KOPT-K1 (cell line): ENCODE measurements around the gene ECSCR.
"Not testable (repeated sequence)": the region's sequence is repeated elsewhere in the genome, so short reads cannot be mapped to it uniquely, and the experiment has no call there.

ENCODE experiments used
- H3K27ac ChIP-seq: fragments of 200-600 bp; sonication (generic); 2 replicates; pipeline ENCODE4 v1.5.1; 2016; ENCODE audit warnings: antibody characterized with exemption, mild to moderate bottlenecking, low read depth, low read length; ENCODE audit not compliant: poor library complexity, severe bottlenecking
- H3K36me3 ChIP-seq: fragments of 200-600 bp; sonication (generic); 2 replicates; pipeline ENCODE4 v1.5.1; 2017; ENCODE audit warnings: antibody characterized with exemption, mild to moderate bottlenecking, low read length, moderate library complexity; ENCODE audit not compliant: insufficient read depth
- H3K9me3 ChIP-seq: fragments of 200-600 bp; sonication (generic); 2 replicates; pipeline ENCODE4 v1.5.1; 2017; ENCODE audit warnings: antibody characterized with exemption, low read length, mild to moderate bottlenecking; ENCODE audit not compliant: insufficient read depth, poor library complexity, severe bottlenecking

Gene ECSCR

DNA sequence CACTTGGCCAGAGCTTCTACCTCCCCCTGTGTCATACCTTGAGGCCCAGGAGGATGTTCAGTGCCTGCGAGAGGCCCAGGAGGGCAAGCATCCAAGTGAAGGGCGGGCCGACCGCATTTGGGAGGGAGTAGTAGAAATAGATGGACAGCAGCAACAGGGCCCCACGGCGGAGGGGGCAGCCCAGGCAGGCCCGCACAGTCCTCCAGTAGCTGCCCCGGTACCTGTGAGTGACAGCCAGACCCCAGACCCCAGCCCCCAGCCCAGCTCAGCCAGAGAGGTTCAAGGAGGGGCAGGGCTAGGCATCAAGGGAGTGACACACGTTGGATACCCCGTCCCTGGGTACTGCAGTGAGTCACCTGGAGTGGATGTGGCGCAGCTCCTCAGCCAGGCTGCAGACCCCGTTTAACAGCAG lies 18.6 kb upstream of the ECSCR start:
- peaks cover 24% of the 10 kb centered on the region; the same call in 1 of the 2 replicates for H3K36me3 ChIP-seq
- H3K27ac ChIP-seq, result peak overlapping the region; percentile 73
- H3K9me3 ChIP-seq, result no peaks in the 10 kb centered on the region

DNA sequence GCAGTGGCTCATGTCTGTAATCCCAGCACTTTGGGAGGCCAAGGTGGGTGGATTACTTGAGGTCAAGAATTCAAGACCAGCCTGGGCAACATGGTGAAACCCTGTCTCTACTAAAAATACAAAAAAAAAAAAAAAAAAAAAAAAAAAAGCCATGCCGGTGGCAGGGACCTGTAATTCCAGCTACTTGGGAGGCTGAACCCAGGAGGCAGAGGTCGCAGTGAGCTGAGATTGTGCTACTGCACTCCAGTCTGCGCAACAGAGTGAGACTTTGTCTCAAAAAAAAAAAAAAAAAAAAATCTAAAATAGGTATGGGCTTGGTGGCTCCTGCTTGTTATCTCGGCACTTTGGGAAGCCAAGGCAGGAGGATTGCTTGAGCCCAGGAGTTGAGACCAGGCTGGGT lies 17.2 kb upstream of the ECSCR start:
- peaks cover 24% of the 10 kb centered on the region; the same call in 1 of the 2 replicates for H3K36me3 ChIP-seq
- H3K27ac ChIP-seq, H3K9me3 ChIP-seq: not testable (repeated sequence)

DNA sequence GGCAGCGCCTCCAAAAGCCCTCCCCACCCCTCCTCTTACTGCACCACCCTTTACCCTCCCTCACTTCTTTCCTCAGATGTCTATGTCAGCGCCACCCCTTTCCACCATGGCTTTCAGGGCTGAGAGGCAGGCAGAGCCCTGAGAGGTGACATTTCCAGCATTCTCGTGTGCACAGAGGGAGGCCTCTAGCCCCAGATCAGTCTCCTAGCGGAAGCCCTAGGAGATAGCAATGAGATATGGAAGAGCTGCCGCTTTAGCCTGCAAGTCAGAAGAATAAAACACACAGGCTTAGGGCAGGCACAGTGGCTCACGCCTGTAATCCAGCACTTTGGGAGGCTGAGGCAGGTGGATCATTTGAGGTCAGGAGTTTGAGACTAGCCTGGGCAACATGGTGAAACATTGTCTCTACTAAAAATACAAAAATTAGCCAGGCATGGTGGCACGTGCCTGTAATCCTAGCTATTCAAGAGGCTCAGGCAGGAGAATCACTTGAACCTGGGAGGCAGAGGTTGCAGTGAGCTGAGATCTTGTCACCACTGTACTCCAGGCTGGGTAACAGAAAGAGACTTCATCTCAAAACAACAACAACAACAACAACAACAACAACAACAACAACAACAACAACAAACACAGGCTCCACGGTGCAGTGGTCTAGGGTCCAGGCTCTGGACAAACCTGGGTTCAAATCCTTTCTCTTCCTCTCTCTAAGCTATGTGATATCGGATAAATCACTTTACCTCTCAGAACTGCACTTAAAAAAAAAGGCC lies 16.3 kb upstream of the ECSCR start:
- H3K9me3 ChIP-seq, H3K27ac ChIP-seq: not testable (repeated sequence)
- H3K36me3 ChIP-seq, result peaks cover 24% of the 10 kb centered on the region; the same call in 1 of the 2 replicates

DNA sequence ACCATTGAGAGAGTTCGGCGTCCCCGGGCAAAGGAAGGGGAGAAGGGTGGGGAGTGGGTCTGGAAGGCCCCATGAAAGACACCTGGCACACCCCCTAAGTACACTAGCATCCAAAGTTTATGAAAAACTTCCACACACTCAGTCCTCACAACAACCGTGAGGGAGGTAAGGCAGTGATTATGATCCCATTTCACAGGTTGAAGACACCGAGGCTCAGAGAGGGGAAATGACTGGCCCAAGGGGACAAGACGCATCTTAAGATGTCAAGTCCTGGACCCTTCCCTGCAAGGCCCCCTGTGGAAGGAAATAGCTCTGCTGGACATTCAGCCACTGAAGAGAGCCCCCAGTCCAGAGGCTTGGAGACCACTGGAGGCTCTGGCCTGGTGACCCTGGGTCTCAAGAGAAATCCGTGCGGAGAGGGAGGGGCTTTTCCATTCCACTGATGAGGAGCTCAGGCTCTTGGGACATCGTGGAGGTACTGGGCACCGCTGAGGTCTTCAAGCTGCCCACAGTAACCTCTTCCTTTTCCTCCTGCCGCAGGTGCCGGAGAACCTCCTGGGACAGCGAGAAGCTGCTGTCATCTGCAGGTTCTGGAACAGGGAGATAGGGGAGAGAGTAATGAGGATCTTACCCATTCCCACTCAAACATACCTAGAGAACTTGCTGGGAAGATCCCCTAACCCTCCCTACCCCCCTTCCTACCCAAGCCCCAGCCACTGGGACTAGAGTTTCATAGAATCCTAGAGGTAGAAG lies 13.5 kb upstream of the ECSCR start:
- Histone ChIP-seq H3K9me3 (no peaks in the 10 kb centered on the region), H3K36me3 (peaks cover 24% of the 10 kb centered on the region; the same call in 1 of the 2 replicates), H3K27ac (peak overlapping the region; percentile 96)

DNA sequence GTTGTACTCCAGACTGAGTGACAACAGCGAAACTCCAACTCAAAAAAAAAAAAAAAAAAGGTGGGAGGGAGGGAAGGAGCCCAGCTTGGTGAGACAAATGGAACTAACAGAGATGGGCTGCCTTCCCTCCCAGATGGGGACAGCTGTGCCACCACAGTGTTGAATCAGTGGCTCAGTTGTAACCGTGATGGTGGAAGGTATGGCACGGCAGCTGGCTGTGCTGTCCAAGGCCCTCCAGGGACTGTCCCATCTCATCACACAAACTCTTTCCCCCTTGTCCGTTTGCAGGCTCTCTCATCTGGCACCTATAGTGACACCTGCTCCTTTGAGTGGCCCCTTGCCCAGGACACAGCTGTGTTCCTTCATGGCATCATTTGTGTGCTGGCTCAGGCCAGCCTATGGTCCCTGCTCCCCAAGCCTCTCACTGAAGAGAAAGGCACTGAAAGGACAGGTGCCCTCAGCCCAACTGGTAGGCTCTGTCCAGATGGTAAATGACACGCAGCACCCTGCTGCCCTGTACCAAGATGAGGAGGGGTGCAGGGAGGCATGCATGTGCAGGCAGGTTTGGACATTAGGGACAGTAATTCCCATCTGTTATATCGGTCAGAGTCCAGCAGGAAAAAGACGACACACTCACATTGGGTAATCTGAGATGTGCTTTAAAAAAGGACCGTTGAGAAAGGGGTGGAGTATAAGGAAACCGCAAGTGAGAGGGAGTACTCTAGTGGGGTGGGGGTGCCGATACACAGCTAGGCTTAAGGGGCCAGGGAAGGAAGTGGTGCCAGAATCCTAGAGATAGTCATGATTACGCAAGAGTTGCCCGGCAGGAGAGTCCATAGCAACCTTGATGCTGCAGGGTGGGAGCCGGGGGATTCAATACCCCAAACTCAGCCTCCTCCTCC lies 12.6 kb upstream of the ECSCR start:
- Histone ChIP-seq H3K9me3 (no peaks in the 10 kb centered on the region), H3K36me3 (peaks cover 24% of the 10 kb centered on the region; the same call in 1 of the 2 replicates), H3K27ac (peak overlapping the region; percentile 96)

DNA sequence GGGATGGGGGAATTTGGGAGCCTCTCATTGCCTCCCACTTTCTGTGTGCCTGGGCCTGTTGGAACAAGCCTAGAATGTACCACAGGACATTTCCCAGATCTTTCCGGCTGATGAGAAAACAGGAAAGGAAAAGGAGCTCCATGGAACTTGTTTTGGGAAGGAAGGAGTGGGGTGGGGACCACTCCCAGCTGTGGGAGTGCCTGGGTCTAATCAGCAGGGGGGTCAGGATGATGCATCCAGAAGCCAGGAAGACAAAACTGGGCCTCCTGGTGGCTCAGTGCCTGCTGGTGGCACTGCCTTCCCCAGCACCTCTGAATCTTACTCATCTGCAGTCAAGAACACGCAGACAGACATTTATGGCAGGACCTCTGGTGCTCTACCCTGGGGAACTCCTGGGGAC lies 11.0 kb upstream of the ECSCR start:
- peak overlapping the region; percentile 96 for H3K27ac ChIP-seq
- peaks cover 18% of the 10 kb centered on the region; the same call in 1 of the 2 replicates for H3K36me3 ChIP-seq
- no peaks in the 10 kb centered on the region for H3K9me3 ChIP-seq

DNA sequence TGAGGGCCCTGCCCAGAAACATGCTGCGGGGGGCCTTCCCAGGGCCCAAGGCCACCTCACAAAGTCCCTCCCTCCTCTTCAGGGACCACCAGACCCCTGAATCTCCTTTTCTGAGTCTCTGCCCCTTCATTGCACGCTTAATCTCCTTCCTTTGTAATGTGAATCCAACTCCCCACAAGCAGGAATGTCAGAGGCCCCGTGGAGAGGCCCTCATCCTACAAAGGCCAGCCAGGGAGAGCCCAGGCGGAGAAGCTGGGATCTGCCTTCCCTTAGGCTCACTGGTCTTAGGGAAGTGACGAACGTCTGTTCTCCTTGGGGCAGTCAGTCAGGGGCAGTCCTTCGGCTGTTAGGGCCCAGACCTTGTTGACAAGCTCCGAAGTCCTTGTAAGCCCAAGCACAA lies 10.6 kb upstream of the ECSCR start:
- Histone ChIP-seq H3K36me3 (peaks cover 13% of the 10 kb centered on the region; the same call in 1 of the 2 replicates), H3K27ac (peak overlapping the region; percentile 96), H3K9me3 (no peaks in the 10 kb centered on the region)

DNA sequence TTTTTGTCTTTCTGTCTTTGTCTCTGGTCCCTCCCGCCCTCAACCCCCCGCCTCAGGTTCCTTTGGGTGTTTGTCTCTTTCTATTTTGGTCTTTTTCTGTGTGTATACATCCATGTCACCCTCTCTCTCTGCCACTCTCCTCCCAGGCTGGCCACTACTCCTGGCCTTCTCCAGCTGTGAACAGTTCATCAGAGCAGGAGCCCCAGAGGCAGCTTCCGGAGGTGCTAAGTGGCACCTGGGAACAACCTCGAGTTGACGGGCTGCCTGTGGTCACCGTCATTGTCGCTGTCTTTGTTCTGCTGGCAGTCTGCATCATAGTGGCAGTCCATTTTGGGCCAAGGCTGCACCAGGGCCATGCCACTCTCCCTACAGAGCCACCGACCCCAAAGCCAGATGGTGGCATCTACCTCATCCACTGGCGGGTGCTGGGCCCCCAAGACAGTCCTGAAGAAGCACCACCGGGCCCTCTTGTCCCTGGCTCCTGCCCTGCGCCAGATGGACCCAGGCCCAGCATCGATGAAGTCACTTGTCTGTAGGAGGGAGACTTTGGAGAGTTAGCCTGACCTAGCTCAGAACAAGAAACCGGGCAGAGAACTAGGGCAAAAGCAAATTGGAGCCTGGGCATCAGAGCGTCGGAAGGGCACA lies 10.0 kb upstream of the ECSCR start:
- H3K27ac ChIP-seq, result peak overlapping the region; percentile 96
- H3K36me3 ChIP-seq, result peaks cover 7% of the 10 kb centered on the region; the same call in 1 of the 2 replicates

DNA sequence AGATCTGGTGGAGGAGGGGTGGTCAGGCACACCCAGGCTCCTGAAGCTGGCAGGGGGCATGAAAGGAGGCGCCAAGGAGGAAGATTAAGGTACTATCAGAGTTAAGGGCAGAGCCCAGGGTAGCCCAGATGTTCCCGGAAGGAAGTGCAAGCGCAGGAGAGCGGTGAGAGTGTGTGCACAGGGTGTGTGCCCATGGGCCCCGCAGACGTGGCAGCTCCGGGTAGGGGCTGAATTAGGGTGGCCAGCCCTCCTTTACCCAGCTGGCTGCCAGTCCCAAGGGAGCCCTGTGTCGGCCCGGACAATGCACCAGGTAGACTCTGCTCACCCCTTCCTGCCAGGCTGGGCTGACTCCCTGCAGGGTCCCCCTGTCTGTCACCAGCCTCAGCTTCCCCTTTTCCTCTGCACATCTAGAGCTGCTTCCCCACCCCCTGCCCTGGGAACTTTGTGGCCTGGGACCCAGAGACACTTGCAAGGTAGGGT lies 8.3 kb upstream of the ECSCR start, which contains the start of gene SMIM33:
TSS of gene SMIM33 (plus strand) at position 184 of the 480 bp plus-strand sequence. CDS start at position 302, 118 bp downstream.
- H3K9me3 ChIP-seq, result no peaks in the 10 kb centered on the region
- H3K27ac ChIP-seq, result peak within 1 kb of the TSS; percentile 96
- H3K36me3 ChIP-seq, result no peaks in the 10 kb centered on the region

More for the DNA sequence above, 10.0 kb upstream of the ECSCR start:
- no peaks in the 10 kb centered on the region for H3K9me3 ChIP-seq

DNA sequence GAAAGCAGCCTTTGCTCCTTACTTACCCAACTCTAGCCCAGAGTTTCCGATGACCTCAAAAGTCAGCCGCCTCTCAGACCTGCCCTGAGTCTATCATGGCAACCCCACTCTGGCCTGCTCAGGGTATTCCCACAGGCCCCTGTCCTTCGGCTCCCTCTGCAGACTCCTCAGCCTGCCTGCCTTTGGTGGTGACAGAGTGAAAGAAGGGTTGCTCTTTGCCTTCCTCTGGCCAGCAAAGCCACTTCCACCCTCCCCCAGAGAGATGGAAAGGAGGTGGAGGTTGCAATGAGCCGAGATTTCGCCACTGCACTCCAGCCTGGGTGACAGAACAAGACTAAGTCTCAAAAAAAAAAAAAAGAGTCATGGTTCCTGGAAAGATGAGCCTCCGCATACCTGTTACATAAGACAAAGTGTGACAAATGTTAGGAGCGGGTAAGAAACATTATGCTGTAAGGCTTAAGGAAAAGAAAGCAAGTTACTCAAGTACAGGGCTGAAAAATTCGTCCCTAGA lies 5.9 kb upstream of the ECSCR start:
- H3K9me3 ChIP-seq, result no peaks in the 10 kb centered on the region
- H3K27ac ChIP-seq, result no peak overlapping the region
- no peaks in the 10 kb centered on the region for H3K36me3 ChIP-seq

DNA sequence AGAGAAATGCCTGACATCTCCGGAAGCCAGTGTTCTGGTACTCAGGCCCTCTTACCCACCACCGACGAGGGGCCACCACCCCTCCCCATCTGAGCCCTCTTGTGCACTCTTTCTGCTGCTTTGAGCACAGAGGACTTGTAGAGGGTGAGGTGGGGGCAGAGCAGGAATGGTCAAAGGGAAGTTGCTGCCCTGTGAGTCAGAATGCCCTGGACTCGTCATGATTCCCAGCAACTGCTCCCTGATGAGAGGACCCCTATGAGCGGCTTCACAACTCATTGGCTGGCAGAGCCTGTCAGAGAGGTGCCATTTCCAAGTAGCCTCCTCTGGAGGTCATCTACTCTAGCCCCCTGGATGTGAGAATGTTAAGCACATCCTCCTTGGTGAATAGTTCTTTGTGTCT lies 845 bp downstream of the ECSCR start:
- H3K9me3 ChIP-seq, result no peaks in the 10 kb centered on the region
- H3K27ac ChIP-seq, result no peak overlapping the region
- H3K36me3 ChIP-seq, result no peaks in the 10 kb centered on the region

DNA sequence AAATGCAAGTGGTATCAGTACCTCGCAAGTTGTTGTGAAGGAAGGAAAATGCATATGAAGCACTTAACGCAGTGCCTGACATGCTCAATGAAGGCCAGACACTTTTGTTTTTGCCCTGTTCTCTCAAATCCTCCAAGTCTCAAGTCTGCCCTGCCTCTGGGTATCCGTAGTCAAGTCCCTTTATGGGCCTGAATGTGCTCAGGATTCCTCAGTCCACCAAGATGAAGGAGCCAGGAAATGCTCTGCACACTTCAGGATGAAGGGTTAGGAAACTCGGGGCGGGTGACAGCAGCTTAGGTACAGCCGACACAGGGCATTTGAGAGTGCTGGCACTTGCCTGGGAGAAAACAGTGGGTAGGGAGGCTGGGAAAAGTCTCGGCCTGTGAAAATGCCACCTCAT lies 1.4 kb downstream of the ECSCR start:
- H3K27ac ChIP-seq, result no peak overlapping the region
- no peaks in the 10 kb centered on the region for H3K36me3 ChIP-seq
- no peaks in the 10 kb centered on the region for H3K9me3 ChIP-seq

DNA sequence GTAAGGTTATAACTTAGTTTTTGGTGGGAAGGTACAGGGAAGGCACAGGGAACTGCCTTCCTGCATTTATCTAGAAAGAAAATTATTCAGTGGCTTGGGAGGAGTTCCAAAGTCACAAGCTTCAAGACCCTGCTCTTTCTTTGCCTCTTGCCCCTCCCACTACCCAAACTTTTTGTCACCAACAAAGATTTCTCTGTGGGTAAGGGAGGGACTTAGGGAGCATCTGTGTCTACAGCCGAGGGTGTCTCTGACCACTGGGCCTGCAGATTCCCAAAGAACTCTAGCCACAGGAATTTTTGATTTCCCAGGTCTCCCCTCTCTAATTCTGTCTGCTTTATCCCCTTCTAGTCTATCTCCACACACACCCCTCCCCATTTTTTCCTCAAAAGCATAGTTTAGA lies 2.1 kb downstream of the ECSCR start:
- no peaks in the 10 kb centered on the region for H3K9me3 ChIP-seq
- no peak overlapping the region for H3K27ac ChIP-seq
- no peaks in the 10 kb centered on the region for H3K36me3 ChIP-seq

DNA sequence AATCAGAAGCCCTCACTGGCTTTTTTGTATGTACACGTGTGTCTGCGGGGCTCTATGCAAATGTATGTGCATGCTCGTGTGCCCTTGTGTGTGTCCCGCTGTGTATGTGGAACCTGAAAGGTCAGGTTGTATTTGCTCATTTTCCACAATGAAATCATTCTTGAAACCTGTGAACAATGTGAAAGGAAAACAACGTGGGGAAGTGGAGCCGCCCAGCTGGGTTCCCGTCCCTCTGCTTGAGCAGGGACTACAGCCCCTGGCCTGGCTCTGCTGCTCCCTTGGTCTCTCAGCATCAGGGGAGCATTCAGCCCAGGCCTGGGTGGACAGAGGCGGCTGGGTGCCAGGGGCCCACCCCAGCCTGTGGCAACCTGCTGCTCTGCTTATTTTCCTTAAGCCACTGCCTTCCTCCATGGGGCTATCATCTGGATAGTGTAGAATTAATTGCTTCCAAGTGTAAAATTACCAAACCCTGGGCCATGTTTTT lies 3.0 kb downstream of the ECSCR start:
- Histone ChIP-seq H3K9me3 (no peaks in the 10 kb centered on the region), H3K36me3 (no peaks in the 10 kb centered on the region), H3K27ac (peak overlapping the region; percentile 71)
